HFFc6 (cell line): ENCODE results near the gene SCYGR5. TPM values are rescaled to one million over a fixed set of nuclear protein-coding genes. Genes with fewer than 3 reads are reported as not detected.
"Not testable (repeated sequence)": the region's sequence is repeated elsewhere in the genome, so short reads cannot be mapped to it uniquely, and the experiment has no call there.

Source experiments
- DNase-seq: peaks from one replicate; pipeline ENCODE4 v3.0.0-alpha.2; 2018
- H3K27ac Mint-ChIP-seq: 2 replicates; pipeline ENCODE4 v1.8.0; 2020; ENCODE audit warnings: mild to moderate bottlenecking, mixed read lengths
- H3K27me3 Mint-ChIP-seq: 2 replicates; pipeline ENCODE4 v1.8.0; 2021; ENCODE audit warnings: mild to moderate bottlenecking, moderate library complexity, mixed read lengths; ENCODE audit not compliant: insufficient read depth
- H3K36me3 Mint-ChIP-seq: 2 replicates; pipeline ENCODE4 v1.8.0; 2021; ENCODE audit warnings: low read depth, mixed read lengths
- H3K4me1 Mint-ChIP-seq: 2 replicates; pipeline ENCODE4 v1.8.0; 2020; ENCODE audit warnings: low read depth, mixed read lengths
- H3K4me3 Mint-ChIP-seq: 2 replicates; pipeline ENCODE4 v1.8.0; 2020; ENCODE audit warnings: mild to moderate bottlenecking, moderate library complexity, mixed read lengths
- H3K9me3 Mint-ChIP-seq: 2 replicates; pipeline ENCODE4 v1.8.0; 2020; ENCODE audit warnings: mild to moderate bottlenecking, mixed read lengths
- total RNA-seq, 6 experiments: library from RNA; stranded (reverse); fragmentation: NEBNext Ultra II Directional; extraction: Animal tissue kit (Norgen Biotek cat#: 25700); gene quantifications; 2 replicates in 1 of 6; 3 replicates in 5 of 6; pipeline ENCODE4 v1.2.3, GENCODE V29; 2021
- TF ChIP-seq, protein P1 (sequence below): fragments of 200-600 bp; sonication (generic); IDR thresholded peaks from 2 replicates; pipeline ENCODE4 v1.5.0; 2021; ENCODE audit warnings: antibody characterized with exemption, mild to moderate bottlenecking

SCYGR5 gene
- total RNA-seq, 6 experiments from 2014 or later = not detected

DNA sequence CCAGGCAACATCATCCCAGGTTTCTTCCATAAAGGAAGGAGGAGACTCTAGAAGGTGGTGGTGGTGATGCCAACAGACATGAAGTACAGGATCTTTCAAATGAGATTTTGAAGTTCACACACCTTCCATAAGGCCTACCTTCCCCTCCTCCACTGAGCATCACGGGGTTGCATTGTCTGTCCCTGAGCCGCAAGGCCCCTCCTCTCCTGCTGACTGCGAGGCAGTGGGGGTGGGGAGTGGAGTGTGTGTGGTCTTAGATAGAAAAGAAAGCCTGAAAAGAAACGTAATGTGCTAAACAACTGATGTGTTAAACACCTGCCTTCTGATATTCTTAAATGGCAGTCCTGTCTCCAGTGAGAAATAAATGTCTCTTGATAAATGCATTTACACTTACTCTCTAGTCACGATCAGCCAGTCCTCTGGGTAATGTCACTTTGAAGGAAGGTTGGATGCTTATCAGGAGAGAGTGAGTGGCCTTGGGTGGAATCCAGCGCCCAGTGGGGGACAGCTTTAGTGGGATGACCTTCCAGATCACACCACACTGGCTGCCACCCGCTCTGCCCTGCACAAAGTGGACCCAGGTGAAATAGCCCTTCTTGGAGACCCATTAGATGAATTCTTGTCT, 5.5 kb upstream of the SCYGR5 start:
- no peaks in the 10 kb centered on the region for H3K4me1 Mint-ChIP-seq
- no peak overlapping the region for H3K27ac Mint-ChIP-seq
- no peaks in the 10 kb centered on the region for H3K36me3 Mint-ChIP-seq
- no peak for DNase-seq
- no peaks in the 10 kb centered on the region for H3K9me3 Mint-ChIP-seq
- no peak overlapping the region for H3K4me3 Mint-ChIP-seq
- TF ChIP-seq, protein P1, sequence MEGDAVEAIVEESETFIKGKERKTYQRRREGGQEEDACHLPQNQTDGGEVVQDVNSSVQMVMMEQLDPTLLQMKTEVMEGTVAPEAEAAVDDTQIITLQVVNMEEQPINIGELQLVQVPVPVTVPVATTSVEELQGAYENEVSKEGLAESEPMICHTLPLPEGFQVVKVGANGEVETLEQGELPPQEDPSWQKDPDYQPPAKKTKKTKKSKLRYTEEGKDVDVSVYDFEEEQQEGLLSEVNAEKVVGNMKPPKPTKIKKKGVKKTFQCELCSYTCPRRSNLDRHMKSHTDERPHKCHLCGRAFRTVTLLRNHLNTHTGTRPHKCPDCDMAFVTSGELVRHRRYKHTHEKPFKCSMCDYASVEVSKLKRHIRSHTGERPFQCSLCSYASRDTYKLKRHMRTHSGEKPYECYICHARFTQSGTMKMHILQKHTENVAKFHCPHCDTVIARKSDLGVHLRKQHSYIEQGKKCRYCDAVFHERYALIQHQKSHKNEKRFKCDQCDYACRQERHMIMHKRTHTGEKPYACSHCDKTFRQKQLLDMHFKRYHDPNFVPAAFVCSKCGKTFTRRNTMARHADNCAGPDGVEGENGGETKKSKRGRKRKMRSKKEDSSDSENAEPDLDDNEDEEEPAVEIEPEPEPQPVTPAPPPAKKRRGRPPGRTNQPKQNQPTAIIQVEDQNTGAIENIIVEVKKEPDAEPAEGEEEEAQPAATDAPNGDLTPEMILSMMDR = no peak
- peaks cover 13% of the 10 kb centered on the region for H3K27me3 Mint-ChIP-seq

DNA sequence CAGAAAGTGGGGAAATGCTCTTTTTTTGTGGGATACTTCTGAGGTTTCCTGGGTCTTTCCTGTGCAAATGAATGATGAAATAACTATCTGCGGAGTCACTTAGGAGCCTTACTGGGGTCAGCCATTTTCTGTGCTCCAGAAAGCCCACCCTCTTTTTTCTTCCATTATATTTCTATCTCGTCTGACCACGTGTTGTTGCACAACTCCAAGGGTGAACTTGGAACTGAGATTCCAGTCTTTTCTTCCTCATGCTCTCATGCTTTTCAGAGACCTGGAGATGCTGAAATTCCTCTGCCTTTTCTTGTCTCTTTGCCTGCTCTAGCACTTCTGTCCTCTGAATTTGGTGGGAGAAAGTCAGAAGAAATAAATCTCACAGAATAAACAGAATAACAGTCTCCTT, 4.8 kb upstream of the SCYGR5 start:
- Mint-ChIP-seq H3K27me3 (peaks cover 16% of the 10 kb centered on the region), H3K9me3 (no peaks in the 10 kb centered on the region)

DNA sequence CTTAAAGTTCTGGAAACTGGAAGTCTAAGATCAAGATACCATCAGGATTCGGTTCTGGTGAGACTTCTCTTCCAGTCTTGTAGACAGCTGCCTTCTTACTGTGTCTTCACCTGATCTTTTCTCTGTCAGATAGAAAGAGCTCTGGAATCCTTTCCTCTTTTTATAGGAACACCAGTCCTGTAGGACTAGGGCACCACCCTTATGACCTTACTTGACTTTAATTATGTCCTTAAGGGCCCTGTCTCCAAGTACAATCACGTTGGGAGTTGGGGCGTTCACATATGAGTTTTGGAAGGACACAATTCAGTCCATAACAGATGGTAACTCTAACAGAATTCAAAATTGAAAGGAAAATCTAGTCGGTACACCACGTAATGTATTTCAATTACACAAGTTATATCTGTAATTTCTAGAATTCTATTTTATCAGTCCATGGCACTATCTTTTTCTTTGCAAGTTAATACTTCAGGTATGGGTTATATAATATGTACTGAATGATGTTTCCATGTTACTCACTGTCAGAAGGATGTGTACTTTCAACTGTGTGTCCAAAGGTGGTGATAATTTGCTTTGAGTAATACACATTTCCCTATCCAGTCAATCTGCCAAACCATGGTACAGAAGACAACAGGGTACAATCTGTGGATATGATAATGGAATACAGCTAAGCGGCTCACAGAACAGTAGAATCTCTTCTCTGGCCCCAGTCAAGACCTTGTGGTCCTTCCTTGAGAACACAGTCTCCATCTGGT, 1.2 kb upstream of the SCYGR5 start:
- DNase-seq = no peak
- H3K27me3 Mint-ChIP-seq = peaks cover 21% of the 10 kb centered on the region
- H3K4me1 Mint-ChIP-seq = no peaks in the 10 kb centered on the region
- TF ChIP-seq, protein P1 = no peak
- H3K27ac Mint-ChIP-seq = no peak overlapping the region
- no peaks in the 10 kb centered on the region for H3K36me3 Mint-ChIP-seq
- H3K4me3 Mint-ChIP-seq = no peak overlapping the region
- H3K9me3 Mint-ChIP-seq = no peaks in the 10 kb centered on the region

More for the DNA sequence above, 4.8 kb upstream of the SCYGR5 start:
- no peaks in the 10 kb centered on the region for H3K4me1 Mint-ChIP-seq
- H3K27ac Mint-ChIP-seq = no peak overlapping the region
- no peak overlapping the region for H3K4me3 Mint-ChIP-seq
- TF ChIP-seq, protein P1 = no peak
- DNase-seq = no peak
- H3K36me3 Mint-ChIP-seq = no peaks in the 10 kb centered on the region

DNA sequence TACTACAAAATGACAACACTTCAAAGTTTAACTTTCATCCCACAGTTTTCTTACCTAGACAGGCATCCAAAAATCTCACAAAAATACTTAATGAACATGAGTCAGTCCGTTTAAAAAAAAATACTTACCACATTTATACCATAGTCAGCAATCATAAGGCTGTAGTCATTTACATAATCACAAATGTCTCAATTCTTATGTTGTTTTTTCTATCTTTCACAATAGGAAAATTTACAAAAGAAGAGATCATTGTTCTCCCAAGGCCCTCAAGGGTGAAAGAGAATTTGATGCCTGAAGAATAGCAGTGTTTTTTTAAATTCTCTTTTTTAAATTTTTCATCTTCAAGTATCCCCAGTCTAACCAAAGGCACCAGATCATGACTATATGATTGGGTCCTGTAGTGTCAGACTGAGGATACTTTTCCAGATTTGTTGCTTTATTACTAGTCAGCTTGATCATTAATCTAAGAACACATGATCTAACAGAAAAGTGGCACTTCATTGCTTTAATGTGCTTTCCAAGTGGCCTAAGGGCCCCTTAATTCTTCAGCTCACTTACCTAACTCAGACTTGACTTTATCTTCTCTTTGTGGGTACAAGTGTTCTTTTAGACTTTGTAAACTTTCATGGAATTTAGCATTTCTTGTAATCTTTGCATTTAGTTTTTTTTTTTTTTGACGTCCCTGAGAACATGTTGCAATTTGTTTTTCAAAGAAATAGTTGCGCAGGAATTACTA, 4.7 kb downstream of the SCYGR5 start:
- no peaks in the 10 kb centered on the region for H3K9me3 Mint-ChIP-seq
- H3K27me3 Mint-ChIP-seq = peaks cover 9% of the 10 kb centered on the region
- no peak overlapping the region for H3K27ac Mint-ChIP-seq
- TF ChIP-seq, protein P1 = no peak
- H3K36me3 Mint-ChIP-seq = no peaks in the 10 kb centered on the region
- no peaks in the 10 kb centered on the region for H3K4me1 Mint-ChIP-seq
- DNase-seq = no peak
- H3K4me3 Mint-ChIP-seq = no peak overlapping the region

DNA sequence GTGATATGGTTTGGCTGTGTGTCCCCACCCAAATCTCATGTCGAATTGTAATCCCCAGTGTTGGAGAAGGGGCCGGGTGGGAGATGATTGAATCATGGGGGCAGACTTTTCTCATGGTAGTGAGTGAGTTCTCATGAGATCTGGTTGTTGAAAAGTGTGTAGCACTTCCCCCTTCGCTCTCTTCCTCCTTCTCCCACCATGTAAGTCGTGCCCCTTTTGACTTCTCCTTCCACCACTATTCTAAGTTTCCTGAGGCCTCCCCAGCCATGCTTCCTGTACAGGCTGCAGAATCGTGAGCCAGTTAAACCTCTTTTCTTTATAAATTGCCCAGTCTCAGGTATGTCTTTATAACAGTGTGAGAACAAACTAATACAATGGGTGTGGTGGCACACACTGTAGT, 7.0 kb downstream of the SCYGR5 start:
- not testable (repeated sequence) for H3K27ac Mint-ChIP-seq, H3K4me1 Mint-ChIP-seq, H3K27me3 Mint-ChIP-seq, H3K9me3 Mint-ChIP-seq, H3K4me3 Mint-ChIP-seq, DNase-seq, H3K36me3 Mint-ChIP-seq

DNA sequence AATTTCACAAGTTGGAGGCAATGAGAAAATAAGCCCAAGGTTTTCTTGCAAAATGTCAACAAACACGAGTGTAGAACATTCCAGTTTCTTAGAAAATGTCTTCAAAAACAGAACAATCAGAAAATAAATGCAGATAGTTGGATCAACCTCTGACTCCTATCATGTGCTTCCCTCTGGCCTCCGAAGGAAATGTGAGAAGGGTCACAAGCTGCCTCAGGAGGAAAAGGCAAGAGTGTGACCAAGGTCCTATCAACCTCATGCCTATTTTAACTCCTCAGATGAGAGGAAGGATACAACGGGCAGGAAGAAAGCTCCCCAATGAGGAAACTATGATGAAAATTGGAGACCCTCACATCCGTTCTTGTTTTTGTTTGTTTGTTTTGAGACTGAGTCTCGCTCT, 7.9 kb downstream of the SCYGR5 start:
- Mint-ChIP-seq H3K4me3 (no peak overlapping the region), H3K9me3 (no peaks in the 10 kb centered on the region), H3K36me3 (no peaks in the 10 kb centered on the region), H3K27me3 (peaks cover 2% of the 10 kb centered on the region), H3K4me1 (no peaks in the 10 kb centered on the region), H3K27ac (no peak overlapping the region)
- TF ChIP-seq, protein P1 = no peak
- no peak for DNase-seq
